ENCODE data around the gene HSPA4.

HSPA4 gene

GRCh38 chr5:133117912-133118445 lies 66.2 kb downstream of the HSPA4 start:
- Histone ChIP-seq H3K27ac (no peak overlapping the region), H3K4me3 (no peak overlapping the region)
- no peak for DNase-seq (ENCODE audit: low spot score)
- TF ChIP-seq CTCF (IDR thresholded peaks at IDR 0.05): no peak

- H3K27ac ChIP-seq: no peak overlapping the region
- no peak overlapping the region for H3K4me3 ChIP-seq
- no peak for DNase-seq (ENCODE audit: low spot score)
- no peak for TF ChIP-seq CTCF (IDR thresholded peaks at IDR 0.05)
Observed at GRCh38 chr5:133118741-133119140, 66.9 kb downstream of the HSPA4 start.

- no peak for DNase-seq (ENCODE audit: low spot score)
- H3K27ac ChIP-seq: no peak overlapping the region
- TF ChIP-seq CTCF (IDR thresholded peaks at IDR 0.05): no peak
- H3K4me3 ChIP-seq: no peak overlapping the region
Observed at GRCh38 chr5:133119233-133119711, 67.5 kb downstream of the HSPA4 start.

- Histone ChIP-seq H3K27ac (no peak overlapping the region), H3K4me3 (no peak overlapping the region)
- no peak for DNase-seq (ENCODE audit: low spot score)
- no peak for TF ChIP-seq CTCF (IDR thresholded peaks at IDR 0.05)
Observed at GRCh38 chr5:133120156-133120750, 68.4 kb downstream of the HSPA4 start.

GRCh38 chr5:133121080-133121479 lies 69.3 kb downstream of the HSPA4 start:
- DNase-seq (ENCODE audit: low spot score): no peak
- no peak overlapping the region for H3K4me3 ChIP-seq
- no peak for TF ChIP-seq CTCF (IDR thresholded peaks at IDR 0.05)
- H3K27ac ChIP-seq: no peak overlapping the region

GRCh38 chr5:133121611-133122150 lies 69.9 kb downstream of the HSPA4 start:
- H3K4me3 ChIP-seq: no peak overlapping the region
- TF ChIP-seq CTCF (IDR thresholded peaks at IDR 0.05): no peak
- no peak for DNase-seq (ENCODE audit: low spot score)
- H3K27ac ChIP-seq: no peak overlapping the region

- no peak for TF ChIP-seq CTCF (IDR thresholded peaks at IDR 0.05)
- no peak overlapping the region for H3K4me3 ChIP-seq
- no peak for DNase-seq (ENCODE audit: low spot score)
- H3K27ac ChIP-seq: no peak overlapping the region
Observed at GRCh38 chr5:133122711-133123110, 70.9 kb downstream of the HSPA4 start.
